ENCODE measurements around the gene RASA3. TPM values are rescaled to one million over a fixed set of nuclear protein-coding genes. Genes with fewer than 3 reads are reported as not detected.

RASA3 gene
- total and polyA plus RNA-seq, 2 of the 8 experiments (the other 6 are each of a cell fraction or from before 2014, with no cell fraction given): 7.5 to 21.9 TPM

GRCh38 chr13:113990321-113990837 is 142.0 kb downstream of the RASA3 start:
- WGBS, 2 experiments (ENCODE audit: extremely low coverage in 1 of 2, insufficient coverage in 1 of 2, insufficient read length in 1 of 2, insufficient replicate concordance in 2 of 2, low coverage in 1 of 2, low lambda C conversion rate in 2 of 2, missing lambda C conversion rate in 1 of 2): 93% methylated on average over 9 of the region's 9 CpGs; no CpG with 5 or more reads in 1 of the 2 experiments
- ChIA-PET POLR2A (ENCODE audit: partially characterized antibody) (interaction anchor here (1.1 to 1.2 kb wide), 2 partner anchors 8 to 18 kb away, joined by 3 read pairs; no protein-coding TSS in a partner anchor), CTCF (ENCODE audit: partially characterized antibody) (no interaction called here)
- Histone ChIP-seq H2AK5ac (ENCODE audit: low read depth, low read length) (no peak overlapping the region), H4K20me1 (replicated peaks in 1 of 2; ENCODE audit: control insufficient read depth in 1 of 2, insufficient read depth in 2 of 2, low read length in 2 of 2) (peaks cover 0 to 4% of the 10 kb centered on the region in 2 experiments), H3K23ac (ENCODE audit: insufficient read length) (no peak overlapping the region), H4K8ac (ENCODE audit: extremely low read depth, insufficient read depth, low read length) (no peak overlapping the region), H4K5ac (ENCODE audit: insufficient read length, low read depth, low read length) (no peak overlapping the region), H2BK12ac (ENCODE audit: low read depth, low read length) (no peak overlapping the region), H3K4me2 (ENCODE audit: insufficient read depth in 1 of 2, low read depth in 2 of 2, low read length in 2 of 2) (no peak overlapping the region), H3K4me3 (ENCODE audit: extremely low read depth in 1 of 4, insufficient read depth in 2 of 4, low read depth in 3 of 4, low read length in 4 of 4) (no peak overlapping the region), H3K56ac (replicated peaks; ENCODE audit: insufficient read length, low read depth, low read length) (no peak overlapping the region), H3K23me2 (ENCODE audit: low read depth, low read length) (peaks cover 9% of the 10 kb centered on the region; the same call in 1 of the 2 replicates), H3K14ac (ENCODE audit: insufficient read length) (no peak overlapping the region), H3K9me3 (ENCODE audit: insufficient read depth in 2 of 2, low read depth in 1 of 2, low read length in 1 of 2) (peaks cover 4 to 8% of the 10 kb centered on the region in 2 experiments; a peak in 3 of 4 replicates), H3K27me3 (replicated peaks in 1 of 4; ENCODE audit: control insufficient read depth in 3 of 4, extremely low read depth in 1 of 4, insufficient read depth in 3 of 4, low read length in 3 of 4) (no peaks in the 10 kb centered on the region), H2AFZ (ENCODE audit: low read length) (no peak overlapping the region), H2BK20ac (ENCODE audit: low read length) (no peak overlapping the region), H2BK15ac (ENCODE audit: low read length) (no peak overlapping the region), H3K4ac (replicated peaks; ENCODE audit: insufficient read length, low read depth, low read length) (no peak overlapping the region), H3K9ac (replicated peaks in 1 of 4; ENCODE audit: extremely low read depth in 1 of 4, low read depth in 3 of 4, low read length in 3 of 4) (no peak overlapping the region), H3K4me1 (replicated peaks in 1 of 4; ENCODE audit: control insufficient read depth in 3 of 4, insufficient read depth in 4 of 4, low read length in 3 of 4) (no peaks in the 10 kb centered on the region), H3K36me3 (ENCODE audit: control insufficient read depth in 2 of 4, insufficient read depth in 4 of 4, low read length in 3 of 4) (peaks cover 0 to 16% (median 11%) of the 10 kb centered on the region in 4 experiments; a peak in 5 of 8 replicates), H3K27ac (ENCODE audit: low read depth, low read length) (no peak overlapping the region), H2BK120ac (replicated peaks; ENCODE audit: low read depth, low read length) (no peak overlapping the region), H3K18ac (ENCODE audit: extremely low read depth, low read length) (no peak overlapping the region), H3K79me1 (ENCODE audit: low read depth, low read length) (no peaks in the 10 kb centered on the region; the same call in 1 of the 2 replicates), H3K79me2 (ENCODE audit: control insufficient read depth in 1 of 2, insufficient read depth in 2 of 2, low read length in 2 of 2) (no peaks in the 10 kb centered on the region), H4K91ac (replicated peaks; ENCODE audit: insufficient read length, low read length) (no peak overlapping the region), H2BK5ac (ENCODE audit: low read depth, low read length) (no peak overlapping the region)
- FAIRE-seq (no peak), DNase-seq (ENCODE audit: low read depth in 1 of 2, low spot score in 2 of 2) (no peak)
- TF ChIP-seq CBX8 (IDR thresholded peaks at IDR 0.05; ENCODE audit: borderline replicate concordance, low read depth, low read length) (no peak), HDAC6 (IDR thresholded peaks at IDR 0.05; ENCODE audit: low read depth, low read length) (no peak), MAFK (IDR thresholded peaks at IDR 0.05; ENCODE audit: low read depth, low read length) (no peak), BACH1 (IDR thresholded peaks at IDR 0.05; ENCODE audit: low read length) (no peak), EP300 (IDR thresholded peaks at IDR 0.05; ENCODE audit: borderline replicate concordance in 1 of 2, low read depth in 2 of 2, low read length in 2 of 2) (no peak), EGR1 (IDR thresholded peaks at IDR 0.05; ENCODE audit: borderline replicate concordance, low read depth, low read length) (no peak), POU5F1 (IDR thresholded peaks at IDR 0.05; ENCODE audit: low read depth, low read length) (no peak), ZNF274 (IDR thresholded peaks at IDR 0.05; ENCODE audit: borderline replicate concordance, extremely low read depth, low read length) (no peak), SP1 (IDR thresholded peaks at IDR 0.05; ENCODE audit: low read depth, low read length) (no peak), EZH2 (IDR thresholded peaks at IDR 0.05; ENCODE audit: low read depth, low read length, severe bottlenecking) (no peak), RFX5 (IDR thresholded peaks at IDR 0.05; ENCODE audit: borderline replicate concordance, low read depth, low read length) (no peak)
- TF ChIP-seq, protein P1, sequence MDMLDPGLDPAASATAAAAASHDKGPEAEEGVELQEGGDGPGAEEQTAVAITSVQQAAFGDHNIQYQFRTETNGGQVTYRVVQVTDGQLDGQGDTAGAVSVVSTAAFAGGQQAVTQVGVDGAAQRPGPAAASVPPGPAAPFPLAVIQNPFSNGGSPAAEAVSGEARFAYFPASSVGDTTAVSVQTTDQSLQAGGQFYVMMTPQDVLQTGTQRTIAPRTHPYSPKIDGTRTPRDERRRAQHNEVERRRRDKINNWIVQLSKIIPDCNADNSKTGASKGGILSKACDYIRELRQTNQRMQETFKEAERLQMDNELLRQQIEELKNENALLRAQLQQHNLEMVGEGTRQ (IDR thresholded peaks at IDR 0.05; ENCODE audit: low read length): no peak
